HG03457 (cell line): Measurements from ENCODE around the gene LDLRAD4.

Experiments
- ATAC-seq: cut with Tn5 transposase; IDR thresholded peaks from one replicate; pipeline ENCODE4 v1.9.1; 2021; ENCODE audit warnings: moderate number of reproducible peaks; ENCODE audit not compliant: unreplicated experiment

LDLRAD4 gene

DNA sequence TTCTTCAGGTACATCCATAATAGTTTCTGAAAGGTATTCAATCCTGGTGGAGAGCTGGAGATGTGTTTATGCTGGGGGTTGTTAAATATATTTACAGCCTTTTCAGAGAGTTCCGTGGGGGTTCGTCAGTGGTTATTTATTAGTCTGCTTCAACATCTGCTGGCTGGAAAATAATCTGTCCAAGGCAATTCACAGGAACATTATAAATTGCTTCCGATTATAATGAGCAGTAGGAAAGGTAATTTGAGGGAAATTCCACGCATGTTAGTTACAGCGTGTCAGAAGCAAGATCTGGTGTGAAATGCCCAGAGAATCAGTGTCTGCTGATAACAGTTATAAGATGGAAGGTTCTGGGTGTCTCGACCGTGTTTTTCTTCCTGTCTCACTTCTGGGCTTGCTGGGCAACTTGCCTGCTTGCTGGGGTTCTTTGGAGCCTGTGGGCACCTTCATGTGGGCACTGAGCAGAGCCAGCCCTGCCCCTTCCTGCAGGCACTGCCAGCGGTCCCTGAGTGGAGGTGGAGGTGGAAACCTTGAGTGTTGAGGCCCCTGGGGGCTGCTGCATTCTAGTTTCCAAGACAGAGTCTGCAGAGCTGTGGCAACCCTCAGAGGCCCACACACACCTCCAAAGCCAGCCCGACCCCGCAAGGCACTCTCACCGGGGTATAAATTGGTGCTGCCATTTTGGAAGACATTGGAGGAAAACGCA, 322.1 kb downstream of the LDLRAD4 start:
- ATAC-seq: no peak

GRCh38 chr18:13541621-13542519, 323.3 kb downstream of the LDLRAD4 start:
- no peak for ATAC-seq

GRCh38 chr18:13542520-13542847, 323.9 kb downstream of the LDLRAD4 start:
- no peak for ATAC-seq

DNA sequence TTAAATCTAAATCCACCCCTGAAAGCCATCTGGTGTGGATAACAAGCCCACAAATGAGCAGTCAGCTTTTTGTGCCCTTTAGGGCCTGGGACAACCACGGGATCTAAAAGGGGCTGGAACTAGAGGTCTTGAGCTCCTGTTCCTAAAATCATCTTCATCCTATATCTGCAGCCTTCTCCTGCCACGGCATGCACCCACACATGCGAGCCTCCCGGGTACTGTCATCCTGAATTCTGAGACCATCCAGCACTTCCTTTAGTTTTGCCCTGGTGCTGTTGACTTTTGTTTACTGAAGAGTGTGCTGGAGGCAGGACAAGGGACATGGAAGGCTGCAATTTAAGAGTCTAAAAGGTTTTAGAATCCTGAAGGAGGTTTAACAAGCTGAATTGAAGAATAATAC, 324.6 kb downstream of the LDLRAD4 start:
- ATAC-seq: no peak

- ATAC-seq: no peak
Observed at GRCh38 chr18:13543811-13544732, 325.5 kb downstream of the LDLRAD4 start.

- no peak for ATAC-seq
Observed at GRCh38 chr18:13544953-13545352, 326.4 kb downstream of the LDLRAD4 start.

GRCh38 chr18:13545514-13545913, 327.0 kb downstream of the LDLRAD4 start:
- no peak for ATAC-seq

DNA sequence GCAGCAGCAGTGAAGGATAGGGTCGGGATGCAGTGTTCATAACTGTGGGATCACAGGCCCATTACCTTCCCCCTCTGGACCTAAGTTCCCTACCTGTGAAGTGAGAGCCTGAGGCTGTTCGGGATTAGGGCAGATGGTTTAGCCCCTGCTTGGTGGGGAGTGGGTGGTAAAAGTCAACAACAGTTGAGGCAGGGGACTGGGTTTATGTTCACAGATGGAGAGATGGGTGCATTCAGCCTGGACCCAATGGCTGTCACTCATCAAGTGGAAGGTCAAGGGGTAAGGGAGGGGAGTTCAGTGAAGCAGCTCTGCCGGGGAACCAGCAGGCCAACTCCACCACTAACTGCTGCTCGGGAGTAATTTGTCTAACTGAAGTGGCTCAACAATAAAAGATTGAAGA, 327.4 kb downstream of the LDLRAD4 start:
- no peak for ATAC-seq

GRCh38 chr18:13546638-13547037, 328.1 kb downstream of the LDLRAD4 start:
- ATAC-seq: no peak

DNA sequence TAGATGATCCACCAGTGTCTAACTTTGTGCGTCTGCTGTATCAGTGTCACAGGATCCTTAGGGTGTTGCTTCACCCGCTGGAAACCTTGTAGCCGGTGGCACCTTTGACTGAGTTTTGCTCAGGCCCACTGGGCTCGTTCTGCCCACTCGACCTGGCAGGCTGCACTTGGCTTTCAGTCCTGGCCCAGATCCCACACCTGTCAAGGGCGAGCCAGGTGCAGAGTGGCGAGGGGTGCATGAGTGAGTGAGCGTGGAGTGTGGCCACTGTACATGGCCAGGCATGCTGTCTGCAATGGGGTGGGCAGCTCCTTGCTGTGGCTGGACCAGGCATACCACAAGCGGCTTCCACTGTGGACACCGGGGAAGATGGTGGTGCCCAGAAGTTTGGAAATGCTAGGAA, 328.8 kb downstream of the LDLRAD4 start:
- ATAC-seq: no peak

DNA sequence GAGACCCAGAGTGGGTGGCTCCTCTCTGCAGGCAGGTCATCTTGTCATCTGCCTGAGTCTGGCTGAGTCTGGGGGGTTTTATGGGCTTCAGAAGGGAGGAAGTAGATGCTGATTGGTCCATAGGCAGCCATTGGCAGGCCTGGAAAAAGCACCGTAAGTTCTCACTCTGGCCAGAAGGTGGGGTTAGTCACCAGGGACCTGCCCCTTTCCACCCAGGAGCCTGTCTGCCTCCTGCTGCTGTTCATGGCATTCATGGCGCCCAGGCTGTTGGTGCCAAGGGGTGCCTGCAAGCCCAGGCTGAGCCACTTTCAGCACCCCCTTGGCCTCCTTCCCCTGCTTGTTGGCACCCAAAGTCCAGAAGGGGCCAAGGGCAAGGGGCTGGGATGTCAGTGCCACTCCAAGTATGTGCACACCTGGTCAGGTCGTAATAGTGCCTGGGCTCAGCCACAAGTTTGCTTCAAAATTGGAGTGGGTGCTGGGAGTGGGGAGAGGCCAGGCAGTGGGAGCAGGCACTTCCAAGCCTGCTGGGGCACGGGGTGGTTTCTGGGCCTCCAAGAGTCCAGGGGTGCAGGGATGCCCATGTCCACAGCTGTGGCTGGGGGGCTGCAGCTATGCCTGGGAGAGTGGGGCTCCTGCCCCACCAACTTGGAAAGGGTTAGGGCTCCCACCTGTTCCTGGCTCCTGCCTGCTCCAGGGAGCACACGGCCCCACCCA, 329.7 kb downstream of the LDLRAD4 start:
- ATAC-seq: no peak

GRCh38 chr18:13548966-13549879, 330.7 kb downstream of the LDLRAD4 start:
- no peak for ATAC-seq

GRCh38 chr18:13549880-13550232, 331.3 kb downstream of the LDLRAD4 start:
- ATAC-seq: no peak

DNA sequence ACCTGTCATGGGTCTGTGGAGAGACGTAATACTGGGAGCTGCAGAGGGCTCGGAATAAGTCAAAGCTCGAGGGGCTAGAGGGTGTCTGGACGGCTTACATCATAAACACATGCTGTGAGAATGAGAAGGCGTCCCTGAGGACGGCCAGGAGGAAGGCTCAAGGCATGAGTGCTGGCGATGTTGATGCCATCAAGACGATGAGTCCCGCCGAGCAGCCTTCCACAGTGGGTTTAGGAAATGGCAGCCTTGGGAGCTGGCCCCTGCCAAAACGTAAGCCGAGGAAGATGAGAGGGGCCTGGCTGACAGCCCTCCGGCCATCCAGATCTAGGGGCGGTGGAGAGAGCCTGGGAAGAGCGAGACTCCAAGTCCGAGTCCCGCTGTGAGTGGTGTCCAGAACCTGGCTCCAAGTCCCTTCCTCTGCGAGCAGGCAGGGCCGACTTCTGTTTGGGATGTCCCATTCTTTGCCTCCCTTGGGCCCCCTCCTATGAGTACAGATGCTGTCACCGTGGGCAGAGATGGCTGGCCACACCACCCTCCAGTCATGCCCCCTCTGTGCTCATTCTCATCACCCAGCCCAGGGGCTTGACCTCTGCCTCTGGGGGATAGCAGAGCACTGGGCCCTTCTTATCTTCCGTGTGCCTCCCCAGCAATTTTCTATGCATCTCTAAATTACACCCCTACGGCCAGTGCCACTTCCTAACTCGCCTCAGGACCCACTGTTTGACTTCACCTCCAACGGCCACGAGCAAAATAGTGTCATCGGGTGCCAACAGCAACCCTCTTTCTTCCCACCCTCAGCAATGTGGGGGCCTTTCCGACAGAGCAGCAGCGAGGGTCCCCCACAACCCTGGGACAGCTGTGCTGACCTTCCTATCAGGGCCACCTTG, 332.1 kb downstream of the LDLRAD4 start:
- no peak for ATAC-seq

GRCh38 chr18:13551305-13551603, 332.7 kb downstream of the LDLRAD4 start:
- ATAC-seq: no peak

DNA sequence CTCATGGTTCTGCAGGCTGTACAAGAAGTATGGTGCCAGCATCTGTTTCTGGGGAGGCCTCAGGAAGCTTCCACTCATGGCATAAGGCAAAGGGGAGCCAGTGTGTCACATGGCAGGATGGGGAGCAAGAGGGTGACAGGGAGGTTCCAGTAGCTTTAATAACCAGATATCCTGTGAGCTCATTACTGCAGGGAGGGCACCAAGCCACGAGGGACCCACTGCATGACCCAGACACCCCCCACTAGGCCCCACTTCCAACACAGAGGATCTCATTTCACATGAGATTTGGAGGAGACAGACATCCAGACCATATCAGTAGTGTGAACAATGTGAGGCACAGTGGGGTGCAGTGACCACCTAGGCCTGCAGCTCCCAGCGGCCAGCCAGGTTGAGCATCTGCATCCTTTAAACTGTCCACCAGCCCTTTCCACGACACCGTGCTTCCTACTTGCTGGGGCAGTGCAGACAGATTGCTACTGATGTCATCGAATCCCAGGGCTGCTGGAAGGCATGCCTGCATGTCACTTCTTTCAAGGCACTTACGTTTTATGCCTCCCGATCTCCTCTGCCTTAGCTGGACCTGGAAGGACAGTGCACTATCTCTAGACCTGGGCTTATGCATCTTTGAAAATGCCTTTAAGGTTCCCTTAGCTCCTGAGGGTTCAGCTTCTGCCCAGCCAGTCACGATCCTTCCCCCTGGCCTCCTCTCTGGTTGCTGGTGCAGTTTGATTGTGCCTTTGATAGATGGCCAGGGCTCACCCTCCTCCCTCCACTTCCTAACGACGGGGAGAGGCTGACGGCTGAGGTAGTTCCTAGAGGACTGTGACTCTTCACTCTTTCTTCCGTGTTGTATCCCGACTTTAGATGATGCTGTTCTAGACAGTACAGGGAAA, 333.5 kb downstream of the LDLRAD4 start:
- no peak for ATAC-seq

GRCh38 chr18:13553449-13553848, 334.9 kb downstream of the LDLRAD4 start:
- no peak for ATAC-seq

GRCh38 chr18:13555192-13555591, 336.6 kb downstream of the LDLRAD4 start:
- ATAC-seq: no peak
